ENCODE data around the gene NRIP3. TPM values are rescaled to one million over a fixed set of nuclear protein-coding genes. Genes with fewer than 3 reads are reported as not detected.

Gene NRIP3
- total and polyA plus RNA-seq, 9 donors: 0.24 to 16.9 (median 0.99) TPM

- 71 to 80% (median 75%) methylated on average over 2 of the region's 2 CpGs for WGBS, 3 donors
- TF ChIP-seq EP300 (IDR thresholded peaks at IDR 0.05) (no peak), CTCF (IDR thresholded peaks at IDR 0.05) (no peak), POLR2A (IDR thresholded peaks at IDR 0.05) (no peak)
- no peak overlapping the region for H3K4me3 ChIP-seq
- intact Hi-C loops (cut with DNase I): loop anchor here in 1 of 4 donors (5.0 kb wide), 1 partner anchor 166 kb away; no protein-coding TSS in a partner anchor
- no peaks in the 10 kb centered on the region for H3K9me3 ChIP-seq
- H3K27ac ChIP-seq: no peak overlapping the region
- no peaks in the 10 kb centered on the region for H3K36me3 ChIP-seq
- no peaks in the 10 kb centered on the region for H3K27me3 ChIP-seq
- H3K4me1 ChIP-seq (ENCODE audit: insufficient read depth): no peaks in the 10 kb centered on the region
- no peak for DNase-seq
These were observed 32.4 kb downstream of the NRIP3 start for GRCh38 chr11:8971196-8971923.

GRCh38 chr11:8967184-8967583, 36.6 kb downstream of the NRIP3 start:
- no peak overlapping the region for H3K27ac ChIP-seq
- TF ChIP-seq POLR2A (IDR thresholded peaks at IDR 0.05) (no peak), CTCF (IDR thresholded peaks at IDR 0.05) (no peak), EP300 (IDR thresholded peaks at IDR 0.05) (no peak)
- no peaks in the 10 kb centered on the region for H3K36me3 ChIP-seq
- no peak for DNase-seq
- peaks cover 5% of the 10 kb centered on the region for H3K4me1 ChIP-seq (ENCODE audit: insufficient read depth)
- no peaks in the 10 kb centered on the region for H3K9me3 ChIP-seq
- H3K27me3 ChIP-seq: no peaks in the 10 kb centered on the region
- WGBS, 3 donors: 82 to 85% (median 83%) methylated on average over 8 of the region's 8 CpGs
- intact Hi-C loops (cut with DNase I): loop anchor here in 1 of 4 donors (10.0 kb wide), 2 partner anchors 272 to 742 kb away; no protein-coding TSS in a partner anchor
- no peak overlapping the region for H3K4me3 ChIP-seq

- 1% methylated on average over 59 to 67 of the region's 67 CpGs for WGBS, 3 donors
- TF ChIP-seq CTCF (IDR thresholded peaks at IDR 0.05) (no peak), EP300 (IDR thresholded peaks at IDR 0.05) (no peak), POLR2A (IDR thresholded peaks at IDR 0.05) (peak; percentile 86)
- Histone ChIP-seq H3K9me3 (no peaks in the 10 kb centered on the region), H3K4me1 (ENCODE audit: insufficient read depth) (peaks cover 5% of the 10 kb centered on the region), H3K36me3 (no peaks in the 10 kb centered on the region), H3K27ac (peak within 1 kb of the TSS; percentile 58 to 83), H3K27me3 (no peaks in the 10 kb centered on the region), H3K4me3 (peak within 1 kb of the TSS; percentile 88)
- peak; percentile 85 to 92 (median 87) for DNase-seq
- intact Hi-C loops (cut with DNase I): loop anchor here in 2 of 4 donors (5.0 to 10.0 kb wide), 3 partner anchors 157 to 740 kb away; no protein-coding TSS in a partner anchor
These were observed 39.2 kb downstream of the NRIP3 start, which contains the start of gene TMEM9B for GRCh38 chr11:8964324-8965320. Gene TMEM9B, minus strand, starts transcription at chr11:8964442. Its CDS starts 129 bp downstream, at chr11:8964313.

Data from ovary (tissue), 9 donors.